HepG2 (cell line): Measurements from ENCODE around the gene CNKSR3. TPM values are rescaled to one million over a fixed set of nuclear protein-coding genes. Genes with fewer than 3 reads are reported as not detected.

ENCODE experiments used
- ETV5 ChIP-seq: IDR thresholded peaks from 2 replicates; pipeline ENCODE4 v1.6.1; 2018; ENCODE audit warnings: missing biosample characterization, missing genetic modification reagents, inconsistent platforms, borderline replicate concordance
- IRX3 ChIP-seq: sonication (generic); formaldehyde crosslinking; IDR thresholded peaks from 2 replicates; pipeline ENCODE4 v1.8.1; 2023; ENCODE audit warnings: mild to moderate bottlenecking, low read depth, missing genetic modification reagents, borderline replicate concordance
- JUNB ChIP-seq: sonication (generic); formaldehyde crosslinking; IDR thresholded peaks from 2 replicates; pipeline ENCODE4 v1.8.0; 2022; ENCODE audit warnings: missing genetic modification reagents, mild to moderate bottlenecking, borderline replicate concordance
- MBNL3 ChIP-seq: fragments of 250-450 bp; sonication (Bioruptor Pico); conservative IDR thresholded peaks from 2 replicates; pipeline ENCODE4 v1.8.0; 2022; ENCODE audit warnings: mild to moderate bottlenecking, inconsistent platforms
- PITX1 ChIP-seq: sonication (generic); formaldehyde crosslinking; IDR thresholded peaks from 2 replicates; pipeline ENCODE4 v1.5.1; 2020; ENCODE audit warnings: mild to moderate bottlenecking, missing genetic modification reagents
- RFXAP ChIP-seq: sonication (generic); formaldehyde crosslinking; IDR thresholded peaks from 2 replicates; pipeline ENCODE4 v1.4.0; 2020; ENCODE audit warnings: missing genetic modification reagents, borderline replicate concordance
- SSRP1 ChIP-seq: IDR thresholded peaks from 2 replicates; pipeline ENCODE4 v1.6.1; 2016; ENCODE audit warnings: control low read depth
- TARDBP ChIP-seq: sonication (generic); formaldehyde crosslinking; IDR thresholded peaks from 2 replicates; pipeline ENCODE4 v1.8.0; 2022; ENCODE audit warnings: mild to moderate bottlenecking, missing genetic modification reagents
- THAP11 ChIP-seq: IDR thresholded peaks from 2 replicates; pipeline ENCODE4 v1.6.1; 2016; ENCODE audit warnings: missing biosample characterization, missing genetic modification reagents
- TOE1 ChIP-seq: sonication (generic); formaldehyde crosslinking; IDR thresholded peaks from 2 replicates; pipeline ENCODE4 v1.4.0; 2020; ENCODE audit warnings: mild to moderate bottlenecking, missing genetic modification reagents
- ZNF644 ChIP-seq: IDR thresholded peaks from 2 replicates; pipeline ENCODE4 v1.6.1; 2016; ENCODE audit warnings: low read depth
- polyA plus RNA-seq, 8 experiments: library from polyadenylated mRNA; depleted of rRNA in 3 of 8; stranded (reverse) in 7 of 8; unstranded in 1 of 8; fragments of >200 nt; fragmentation: Illumina TruSeq in 4 of 8; extraction: Trizol in 4 of 8; gene quantifications; 2 replicates each; pipeline versions ENCODE4 v1.2.1 to v1.2.3, GENCODE V29; 2011 to 2016; ENCODE audit warnings: low read depth in 4 of 8, missing spikeins in 1 of 8, mixed read lengths in 1 of 8; ENCODE audit not compliant: insufficient read depth in 1 of 8
- total RNA-seq, 5 experiments: library from RNA; depleted of rRNA; stranded (reverse); fragments of >200 nt; fragmentation: Illumina TruSeq; extraction: Trizol; gene quantifications; 2 replicates each; pipeline ENCODE4 v1.2.3, GENCODE V29; 2016; ENCODE audit warnings: low read depth in 1 of 5
- TF ChIP-seq, protein P1 (sequence below): sonication (generic); formaldehyde crosslinking; IDR thresholded peaks from 2 replicates; pipeline ENCODE4 v1.4.0; 2020; ENCODE audit warnings: mild to moderate bottlenecking, missing genetic modification reagents
- TF ChIP-seq, protein P2 (sequence below), 2 experiments: fragments of 450-650 bp in 1 of 2; sonication (generic) in 1 of 2; formaldehyde crosslinking in 1 of 2; IDR thresholded peaks; 2 replicates each; pipeline versions ENCODE4 v1.6.1 to v1.8.0; 2016 to 2022; ENCODE audit warnings: antibody characterized with exemption in 1 of 2, mild to moderate bottlenecking in 1 of 2, missing genetic modification reagents in 1 of 2

The CNKSR3 gene
- total and polyA plus RNA-seq, 2 of the 13 experiments (the other 11 are each of a cell fraction or from before 2014, with no cell fraction given) = 9.2 to 38.6 TPM

DNA sequence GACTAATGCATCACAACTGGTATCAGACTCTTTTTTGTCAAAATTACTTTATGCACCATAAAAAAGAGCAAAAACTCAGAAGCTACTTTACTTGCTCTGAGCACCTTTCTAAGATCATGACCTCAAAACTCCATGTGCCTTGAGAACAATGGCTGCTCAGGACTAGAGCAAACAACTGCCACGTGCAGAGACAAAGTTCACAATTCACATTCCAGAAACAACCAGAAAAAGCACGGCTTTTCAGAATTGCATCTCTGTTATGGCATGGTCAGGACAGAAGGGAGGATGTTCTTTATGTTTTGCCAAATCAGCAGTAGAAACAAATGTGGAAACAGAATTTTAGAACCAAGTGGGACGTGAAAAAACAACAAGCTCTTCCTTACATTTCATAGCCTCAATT is 70.5 kb downstream of the CNKSR3 start (continued):
- peak; percentile 84; the same call in 1 of the 2 replicates for TF ChIP-seq TOE1 (CRISPR knock-in tag)
- TF ChIP-seq, protein P1, sequence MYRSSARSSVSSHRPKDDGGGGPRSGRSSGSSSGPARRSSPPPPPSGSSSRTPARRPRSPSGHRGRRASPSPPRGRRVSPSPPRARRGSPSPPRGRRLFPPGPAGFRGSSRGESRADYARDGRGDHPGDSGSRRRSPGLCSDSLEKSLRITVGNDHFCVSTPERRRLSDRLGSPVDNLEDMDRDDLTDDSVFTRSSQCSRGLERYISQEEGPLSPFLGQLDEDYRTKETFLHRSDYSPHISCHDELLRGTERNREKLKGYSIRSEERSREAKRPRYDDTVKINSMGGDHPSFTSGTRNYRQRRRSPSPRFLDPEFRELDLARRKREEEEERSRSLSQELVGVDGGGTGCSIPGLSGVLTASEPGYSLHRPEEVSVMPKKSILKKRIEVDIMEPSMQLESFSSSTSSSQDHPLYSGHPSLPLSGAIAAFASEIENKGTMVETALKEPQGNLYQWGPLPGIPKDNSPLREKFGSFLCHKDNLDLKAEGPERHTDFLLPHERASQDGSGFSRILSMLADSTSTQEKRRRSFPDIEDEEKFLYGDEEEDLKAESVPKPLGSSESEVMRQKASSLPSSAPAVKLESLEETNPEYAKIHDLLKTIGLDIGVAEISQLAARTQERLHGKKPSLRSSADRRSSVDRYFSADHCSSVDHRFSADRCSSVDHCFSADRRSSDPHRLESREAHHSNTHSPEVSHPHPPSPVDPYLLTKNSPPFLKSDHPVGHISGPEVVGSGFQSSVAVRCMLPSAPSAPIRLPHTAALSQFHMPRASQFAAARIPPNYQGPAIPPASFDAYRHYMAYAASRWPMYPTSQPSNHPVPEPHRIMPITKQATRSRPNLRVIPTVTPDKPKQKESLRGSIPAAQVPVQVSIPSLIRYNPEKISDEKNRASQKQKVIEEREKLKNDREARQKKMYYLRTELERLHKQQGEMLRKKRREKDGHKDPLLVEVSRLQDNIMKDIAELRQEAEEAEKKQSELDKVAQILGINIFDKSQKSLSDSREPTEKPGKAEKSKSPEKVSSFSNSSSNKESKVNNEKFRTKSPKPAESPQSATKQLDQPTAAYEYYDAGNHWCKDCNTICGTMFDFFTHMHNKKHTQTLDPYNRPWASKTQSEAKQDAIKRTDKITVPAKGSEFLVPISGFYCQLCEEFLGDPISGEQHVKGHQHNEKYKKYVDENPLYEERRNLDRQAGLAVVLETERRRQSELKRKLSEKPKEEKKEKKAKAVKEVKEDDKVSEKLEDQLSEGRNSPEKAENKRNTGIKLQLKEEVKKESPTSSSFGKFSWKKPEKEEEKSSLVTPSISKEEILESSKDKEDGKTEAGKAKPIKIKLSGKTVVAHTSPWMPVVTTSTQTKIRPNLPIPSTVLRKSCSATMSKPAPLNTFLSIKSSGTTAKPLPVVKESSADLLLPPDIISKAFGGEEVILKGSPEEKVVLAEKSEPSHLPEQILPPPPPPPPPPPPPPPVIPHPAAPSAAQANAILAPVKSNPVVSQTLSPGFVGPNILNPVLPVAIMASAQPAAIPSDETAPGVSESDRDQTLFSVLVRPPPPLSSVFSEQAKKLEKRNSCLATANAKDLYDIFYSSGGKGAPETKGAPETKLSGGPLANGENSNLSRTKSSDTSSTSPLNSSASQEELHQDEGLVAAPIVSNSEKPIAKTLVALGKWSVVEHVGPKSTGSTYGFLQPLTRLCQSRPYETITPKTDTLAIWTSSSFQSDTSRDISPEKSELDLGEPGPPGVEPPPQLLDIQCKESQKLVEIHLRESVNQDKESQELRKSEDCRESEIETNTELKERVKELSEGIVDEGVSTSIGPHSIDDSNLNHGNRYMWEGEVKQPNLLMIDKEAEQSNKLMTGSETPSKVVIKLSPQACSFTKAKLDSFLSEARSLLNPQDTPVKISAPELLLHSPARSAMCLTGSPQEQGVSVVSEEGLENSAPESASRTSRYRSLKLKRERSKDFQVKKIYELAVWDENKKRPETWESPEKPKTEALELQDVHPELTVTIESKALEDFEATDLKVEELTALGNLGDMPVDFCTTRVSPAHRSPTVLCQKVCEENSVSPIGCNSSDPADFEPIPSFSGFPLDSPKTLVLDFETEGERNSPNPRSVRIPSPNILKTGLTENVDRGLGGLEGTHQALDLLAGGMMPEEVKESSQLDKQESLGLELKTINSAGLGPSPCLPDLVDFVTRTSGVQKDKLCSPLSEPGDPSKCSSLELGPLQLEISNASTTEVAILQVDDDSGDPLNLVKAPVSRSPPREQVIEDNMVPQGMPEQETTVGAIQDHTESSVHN (CRISPR knock-in tag) = no peak
- TF ChIP-seq SSRP1 (CRISPR knock-in tag) = peak; percentile 67; the same call in 1 of the 2 replicates
- TF ChIP-seq, protein P2, sequence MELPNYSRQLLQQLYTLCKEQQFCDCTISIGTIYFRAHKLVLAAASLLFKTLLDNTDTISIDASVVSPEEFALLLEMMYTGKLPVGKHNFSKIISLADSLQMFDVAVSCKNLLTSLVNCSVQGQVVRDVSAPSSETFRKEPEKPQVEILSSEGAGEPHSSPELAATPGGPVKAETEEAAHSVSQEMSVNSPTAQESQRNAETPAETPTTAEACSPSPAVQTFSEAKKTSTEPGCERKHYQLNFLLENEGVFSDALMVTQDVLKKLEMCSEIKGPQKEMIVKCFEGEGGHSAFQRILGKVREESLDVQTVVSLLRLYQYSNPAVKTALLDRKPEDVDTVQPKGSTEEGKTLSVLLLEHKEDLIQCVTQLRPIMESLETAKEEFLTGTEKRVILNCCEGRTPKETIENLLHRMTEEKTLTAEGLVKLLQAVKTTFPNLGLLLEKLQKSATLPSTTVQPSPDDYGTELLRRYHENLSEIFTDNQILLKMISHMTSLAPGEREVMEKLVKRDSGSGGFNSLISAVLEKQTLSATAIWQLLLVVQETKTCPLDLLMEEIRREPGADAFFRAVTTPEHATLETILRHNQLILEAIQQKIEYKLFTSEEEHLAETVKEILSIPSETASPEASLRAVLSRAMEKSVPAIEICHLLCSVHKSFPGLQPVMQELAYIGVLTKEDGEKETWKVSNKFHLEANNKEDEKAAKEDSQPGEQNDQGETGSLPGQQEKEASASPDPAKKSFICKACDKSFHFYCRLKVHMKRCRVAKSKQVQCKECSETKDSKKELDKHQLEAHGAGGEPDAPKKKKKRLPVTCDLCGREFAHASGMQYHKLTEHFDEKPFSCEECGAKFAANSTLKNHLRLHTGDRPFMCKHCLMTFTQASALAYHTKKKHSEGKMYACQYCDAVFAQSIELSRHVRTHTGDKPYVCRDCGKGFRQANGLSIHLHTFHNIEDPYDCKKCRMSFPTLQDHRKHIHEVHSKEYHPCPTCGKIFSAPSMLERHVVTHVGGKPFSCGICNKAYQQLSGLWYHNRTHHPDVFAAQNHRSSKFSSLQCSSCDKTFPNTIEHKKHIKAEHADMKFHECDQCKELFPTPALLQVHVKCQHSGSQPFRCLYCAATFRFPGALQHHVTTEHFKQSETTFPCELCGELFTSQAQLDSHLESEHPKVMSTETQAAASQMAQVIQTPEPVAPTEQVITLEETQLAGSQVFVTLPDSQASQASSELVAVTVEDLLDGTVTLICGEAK (IDR thresholded peaks at IDR 0.05) = no peak
- TF ChIP-seq, protein P2 (CRISPR knock-in tag; IDR thresholded peaks at IDR 0.05) = no peak
- TF ChIP-seq ZNF644 (CRISPR knock-in tag) = peak; percentile 86
- peak; percentile 84; the same call in 1 of the 2 replicates for TF ChIP-seq JUNB (CRISPR knock-in tag)
- 0 out of 2 replicates have a peak, but pooled peaks have one; percentile 53 for TF ChIP-seq RFXAP (CRISPR knock-in tag)
- TF ChIP-seq ETV5 (CRISPR knock-in tag) = peak; percentile 40; the same call in 1 of the 2 replicates
- peak; percentile 74; the same call in 1 of the 2 replicates for TF ChIP-seq IRX3
- TF ChIP-seq TARDBP (CRISPR knock-in tag) = peak; percentile 76
- peak; percentile 85; the same call in 1 of the 2 replicates for TF ChIP-seq MBNL3 (CRISPR knock-in tag)
- peak; percentile 57; the same call in 1 of the 2 replicates for TF ChIP-seq PITX1 (CRISPR knock-in tag)
- TF ChIP-seq THAP11 (CRISPR knock-in tag) = peak; percentile 79
